ENCODE results near the gene FILIP1L. TPM values are rescaled to one million over a fixed set of nuclear protein-coding genes. Genes with fewer than 3 reads are reported as not detected.

The FILIP1L gene
- total RNA-seq, 1 experiment from 2014 or later, result 15.5 TPM

DNA sequence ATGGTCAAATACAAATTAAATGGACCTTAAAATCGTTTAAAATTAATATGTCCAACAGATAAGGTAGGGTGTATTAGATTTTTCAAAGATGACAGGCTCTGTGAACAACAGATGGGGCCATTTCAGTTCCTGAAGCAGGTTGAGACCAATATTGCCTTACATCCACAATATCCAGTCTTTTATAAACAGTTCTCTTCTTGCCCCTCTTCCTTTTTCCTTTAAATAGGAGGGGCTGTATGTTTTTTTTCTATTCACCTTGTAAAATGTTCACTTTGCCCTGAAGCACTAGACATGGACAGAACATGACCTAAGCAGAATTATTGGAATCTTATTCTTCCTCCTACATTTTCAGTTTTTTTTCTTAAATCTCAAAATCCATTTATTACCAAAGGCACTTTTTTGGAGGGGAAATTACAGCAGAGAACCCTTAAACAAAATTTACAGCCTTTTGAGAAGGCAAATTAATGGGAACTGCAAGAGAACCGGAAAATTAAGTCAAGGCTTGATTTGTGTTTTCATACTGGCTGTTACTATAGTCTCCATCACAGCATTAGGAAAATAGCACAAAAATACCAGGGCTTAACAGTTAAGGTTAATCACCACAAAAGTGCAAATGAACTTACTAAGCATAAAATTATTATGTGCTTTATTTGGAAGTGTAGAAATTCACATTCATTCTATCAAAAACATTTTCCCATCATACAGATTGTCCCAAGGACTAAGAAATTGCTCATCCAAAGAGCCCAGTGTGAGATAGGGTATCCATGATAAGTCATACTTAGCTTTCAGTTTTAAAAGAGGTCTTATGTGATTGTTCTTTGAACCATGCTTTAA lies 240.8 kb downstream of the FILIP1L start:
- no peak overlapping the region for H3K27ac Mint-ChIP-seq (ENCODE audit: unreplicated experiment)

DNA sequence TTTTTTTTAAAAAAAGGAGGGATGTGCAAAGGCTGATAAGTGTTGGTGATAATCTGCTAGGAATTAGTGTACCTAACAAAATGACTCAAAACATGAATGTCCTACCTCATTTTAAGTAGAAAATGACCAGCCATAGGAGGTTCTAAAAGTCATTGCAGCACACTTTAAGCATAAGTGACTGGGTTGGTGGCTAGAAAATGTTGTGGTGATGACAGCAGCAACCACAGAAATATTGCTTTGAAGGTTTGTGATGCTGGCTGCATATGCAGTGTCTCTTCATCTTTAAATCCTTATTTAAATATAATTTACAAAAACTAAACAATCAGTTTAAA lies 241.4 kb downstream of the FILIP1L start:
- peaks cover 46% of the 10 kb centered on the region for H3K36me3 Mint-ChIP-seq (ENCODE audit: insufficient read depth, unreplicated experiment)
- Histone ChIP-seq H3K9me3 (no peaks in the 10 kb centered on the region), H3K27me3 (replicated peaks; ENCODE audit: control insufficient read depth, insufficient read depth, low read length) (no peaks in the 10 kb centered on the region), H3K4me1 (peaks cover 44% of the 10 kb centered on the region), H3K36me3 (ENCODE audit: control insufficient read depth, insufficient read depth, low read length) (peaks cover 1% of the 10 kb centered on the region; the same call in 1 of the 2 replicates), H3K4me3 (ENCODE audit: low read depth, low read length) (peak overlapping the region; percentile 67)
- no peak for DNase-seq
- CTCF ChIA-PET, result interaction anchor here (1.5 kb wide), 1 partner anchor 42 kb away, joined by 4 read pairs; no protein-coding TSS in a partner anchor
- H3K4me1 Mint-ChIP-seq (ENCODE audit: low read depth, unreplicated experiment), result peaks cover 12% of the 10 kb centered on the region
- intact Hi-C loops (cut with micrococcal nuclease; ENCODE audit: unreplicated experiment), result no loop called here
- no TSS peak for BruUV-seq (replicated peaks)
- POLR2A ChIA-PET, result no interaction called here
- H3K27me3 Mint-ChIP-seq (ENCODE audit: insufficient read depth, unreplicated experiment), result no peaks in the 10 kb centered on the region
- peak overlapping the region; percentile 89 for H3K27ac Mint-ChIP-seq (ENCODE audit: unreplicated experiment)
- H3K9me3 Mint-ChIP-seq (ENCODE audit: unreplicated experiment), result no peaks in the 10 kb centered on the region
- H3K4me3 Mint-ChIP-seq (ENCODE audit: unreplicated experiment), result peak overlapping the region; percentile 54
- TF ChIP-seq, protein P1, sequence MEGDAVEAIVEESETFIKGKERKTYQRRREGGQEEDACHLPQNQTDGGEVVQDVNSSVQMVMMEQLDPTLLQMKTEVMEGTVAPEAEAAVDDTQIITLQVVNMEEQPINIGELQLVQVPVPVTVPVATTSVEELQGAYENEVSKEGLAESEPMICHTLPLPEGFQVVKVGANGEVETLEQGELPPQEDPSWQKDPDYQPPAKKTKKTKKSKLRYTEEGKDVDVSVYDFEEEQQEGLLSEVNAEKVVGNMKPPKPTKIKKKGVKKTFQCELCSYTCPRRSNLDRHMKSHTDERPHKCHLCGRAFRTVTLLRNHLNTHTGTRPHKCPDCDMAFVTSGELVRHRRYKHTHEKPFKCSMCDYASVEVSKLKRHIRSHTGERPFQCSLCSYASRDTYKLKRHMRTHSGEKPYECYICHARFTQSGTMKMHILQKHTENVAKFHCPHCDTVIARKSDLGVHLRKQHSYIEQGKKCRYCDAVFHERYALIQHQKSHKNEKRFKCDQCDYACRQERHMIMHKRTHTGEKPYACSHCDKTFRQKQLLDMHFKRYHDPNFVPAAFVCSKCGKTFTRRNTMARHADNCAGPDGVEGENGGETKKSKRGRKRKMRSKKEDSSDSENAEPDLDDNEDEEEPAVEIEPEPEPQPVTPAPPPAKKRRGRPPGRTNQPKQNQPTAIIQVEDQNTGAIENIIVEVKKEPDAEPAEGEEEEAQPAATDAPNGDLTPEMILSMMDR (IDR thresholded peaks at IDR 0.05; ENCODE audit: insufficient read depth in 1 of 2, low read depth in 1 of 2, low read length in 1 of 2, severe bottlenecking in 1 of 2, unreplicated experiment in 1 of 2), result no peak

More for the DNA sequence above, 240.8 kb downstream of the FILIP1L start:
- H3K36me3 ChIP-seq (ENCODE audit: control insufficient read depth, insufficient read depth, low read length), result no peaks in the 10 kb centered on the region
- no TSS peak for BruUV-seq (replicated peaks)
- H3K4me3 ChIP-seq (ENCODE audit: low read depth, low read length), result peak overlapping the region; percentile 67
- Mint-ChIP-seq H3K27me3 (ENCODE audit: insufficient read depth, unreplicated experiment) (no peaks in the 10 kb centered on the region), H3K4me3 (ENCODE audit: unreplicated experiment) (peak overlapping the region; percentile 54), H3K9me3 (ENCODE audit: unreplicated experiment) (no peaks in the 10 kb centered on the region), H3K4me1 (ENCODE audit: low read depth, unreplicated experiment) (peaks cover 12% of the 10 kb centered on the region), H3K36me3 (ENCODE audit: insufficient read depth, unreplicated experiment) (peaks cover 45% of the 10 kb centered on the region)
- ChIA-PET POLR2A (no interaction called here), CTCF (interaction anchor here (1.5 kb wide), 1 partner anchor 42 kb away, joined by 4 read pairs; no protein-coding TSS in a partner anchor)
- peaks cover 44% of the 10 kb centered on the region for H3K4me1 ChIP-seq
- no peak for DNase-seq
- H3K9me3 ChIP-seq, result no peaks in the 10 kb centered on the region
- intact Hi-C loops (cut with micrococcal nuclease; ENCODE audit: unreplicated experiment), result no loop called here
- H3K27me3 ChIP-seq (replicated peaks; ENCODE audit: control insufficient read depth, insufficient read depth, low read length), result no peaks in the 10 kb centered on the region
- TF ChIP-seq, protein P1 (IDR thresholded peaks at IDR 0.05; ENCODE audit: insufficient read depth in 1 of 2, low read depth in 1 of 2, low read length in 1 of 2, severe bottlenecking in 1 of 2, unreplicated experiment in 1 of 2), result no peak

DNA sequence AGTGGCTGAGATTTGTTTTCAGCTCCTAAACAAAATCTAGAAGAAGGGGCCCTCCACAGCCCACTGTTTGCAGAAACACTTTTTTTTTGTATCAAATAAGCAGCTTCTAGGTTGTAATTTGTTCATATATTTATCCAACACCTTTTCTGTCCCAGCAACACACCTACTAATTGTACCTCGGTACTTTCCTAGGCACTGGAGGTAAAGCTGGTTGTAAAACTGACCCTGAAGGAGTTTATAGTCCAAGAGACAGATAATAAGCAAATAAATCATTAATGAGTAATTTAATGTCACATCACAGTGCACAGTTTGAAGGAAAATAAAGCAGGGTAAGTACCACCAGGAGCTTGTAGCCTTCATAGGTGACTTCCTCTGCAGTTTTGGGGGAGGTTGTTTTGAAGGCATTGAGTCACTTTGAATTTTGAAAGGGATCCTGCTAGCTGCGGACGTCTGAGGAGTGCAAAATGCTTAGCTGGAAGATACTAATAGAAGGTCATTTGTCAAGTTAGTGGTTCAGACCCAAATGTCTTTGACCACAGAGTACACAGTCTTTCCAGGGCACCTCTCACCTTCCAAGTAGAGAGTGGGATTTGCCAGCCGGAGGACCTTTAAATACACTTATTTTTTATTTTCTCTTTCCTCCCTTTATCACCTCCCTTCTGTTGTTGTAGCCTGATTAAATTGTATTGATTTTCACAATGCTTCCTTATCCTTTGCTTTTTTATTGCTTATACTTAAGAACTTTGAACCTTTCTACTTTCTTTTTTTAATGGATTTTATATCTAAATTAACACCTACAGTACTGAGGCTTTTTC lies 242.9 kb downstream of the FILIP1L start:
- DNase-seq, result no peak
- H3K27me3 ChIP-seq (replicated peaks; ENCODE audit: control insufficient read depth, insufficient read depth, low read length), result no peaks in the 10 kb centered on the region
- ChIA-PET CTCF (no interaction called here), POLR2A (interaction anchor here (0.6 to 0.7 kb wide), 3 partner anchors 144 to 1814 kb away, joined by 3 to 13 read pairs (median 7); no protein-coding TSS in a partner anchor)
- BruUV-seq (replicated peaks), result no TSS peak
- H3K27ac Mint-ChIP-seq (ENCODE audit: unreplicated experiment), result peak overlapping the region; percentile 89
- peaks cover 12% of the 10 kb centered on the region for H3K4me1 Mint-ChIP-seq (ENCODE audit: low read depth, unreplicated experiment)
- no peaks in the 10 kb centered on the region for H3K9me3 ChIP-seq
- no peaks in the 10 kb centered on the region for H3K9me3 Mint-ChIP-seq (ENCODE audit: unreplicated experiment)
- H3K36me3 Mint-ChIP-seq (ENCODE audit: insufficient read depth, unreplicated experiment), result peaks cover 53% of the 10 kb centered on the region
- peak overlapping the region; percentile 54 for H3K4me3 Mint-ChIP-seq (ENCODE audit: unreplicated experiment)
- no peak overlapping the region for H3K4me3 ChIP-seq (ENCODE audit: low read depth, low read length)
- no peaks in the 10 kb centered on the region for H3K27me3 Mint-ChIP-seq (ENCODE audit: insufficient read depth, unreplicated experiment)
- TF ChIP-seq, protein P1 (IDR thresholded peaks at IDR 0.05; ENCODE audit: insufficient read depth in 1 of 2, low read depth in 1 of 2, low read length in 1 of 2, severe bottlenecking in 1 of 2, unreplicated experiment in 1 of 2), result no peak
- peaks cover 1% of the 10 kb centered on the region; the same call in 1 of the 2 replicates for H3K36me3 ChIP-seq (ENCODE audit: control insufficient read depth, insufficient read depth, low read length)
- H3K4me1 ChIP-seq, result peaks cover 44% of the 10 kb centered on the region
- intact Hi-C loops (cut with micrococcal nuclease; ENCODE audit: unreplicated experiment), result no loop called here
